Ascending aorta (tissue), 2 donors: ENCODE measurements around the gene EFCAB9. TPM values are rescaled to one million over a fixed set of nuclear protein-coding genes. Genes with fewer than 3 reads are reported as not detected.

Source experiments
- DNase-seq, 2 donors: peaks; one replicate each; pipeline ENCODE4 v3.0.0-alpha.2; 2019; ENCODE audit warnings: low spot score in 2 of 2
- H3K27ac ChIP-seq, 2 donors: fragments of 200-600 bp; sonication (generic); one replicate each; pipeline ENCODE4 v1.5.1; 2016 to 2017; ENCODE audit warnings: mild to moderate bottlenecking in 1 of 2
- H3K27me3 ChIP-seq: fragments of 200-600 bp; sonication (generic); one replicate; pipeline ENCODE4 v1.5.1; 2017
- H3K36me3 ChIP-seq, 2 donors: fragments of 200-600 bp; sonication (generic); one replicate each; pipeline ENCODE4 v1.5.1; 2016
- H3K4me1 ChIP-seq, 2 donors: fragments of 200-600 bp; sonication (generic); one replicate each; pipeline ENCODE4 v1.5.1; 2016 to 2017; ENCODE audit warnings: mild to moderate bottlenecking in 1 of 2
- H3K4me3 ChIP-seq, 2 donors: fragments of 200-600 bp; sonication (generic); one replicate each; pipeline ENCODE4 v1.5.1; 2016 to 2017; ENCODE audit warnings: mild to moderate bottlenecking in 1 of 2
- H3K9me3 ChIP-seq, 2 donors: fragments of 200-600 bp; sonication (generic); one replicate each; pipeline ENCODE4 v1.5.1; 2016
- intact Hi-C: fragments of 100-400 bp; cut with DNase I; formaldehyde crosslinking; loops from one replicate; pipeline ENCODE4 v1.15.1; 2023
- total RNA-seq: library from RNA; depleted of rRNA; stranded (reverse); fragments of >200 nt; gene quantifications from one replicate; pipeline ENCODE4 v1.1.0, GENCODE V29; 2016
- TF ChIP-seq, protein P1 (sequence below), 3 experiments: fragments of 200-600 bp in 2 of 3; fragments of 450-650 bp in 1 of 3; sonication (generic) in 2 of 3; IDR thresholded peaks; one replicate each; pipeline ENCODE4 v1.5.1; 2016 to 2019; ENCODE audit warnings: antibody characterized with exemption in 3 of 3, mild to moderate bottlenecking in 1 of 3, moderate library complexity in 1 of 3

The EFCAB9 gene
- total RNA-seq, 1 donor from 2014 or later: not detected

DNA sequence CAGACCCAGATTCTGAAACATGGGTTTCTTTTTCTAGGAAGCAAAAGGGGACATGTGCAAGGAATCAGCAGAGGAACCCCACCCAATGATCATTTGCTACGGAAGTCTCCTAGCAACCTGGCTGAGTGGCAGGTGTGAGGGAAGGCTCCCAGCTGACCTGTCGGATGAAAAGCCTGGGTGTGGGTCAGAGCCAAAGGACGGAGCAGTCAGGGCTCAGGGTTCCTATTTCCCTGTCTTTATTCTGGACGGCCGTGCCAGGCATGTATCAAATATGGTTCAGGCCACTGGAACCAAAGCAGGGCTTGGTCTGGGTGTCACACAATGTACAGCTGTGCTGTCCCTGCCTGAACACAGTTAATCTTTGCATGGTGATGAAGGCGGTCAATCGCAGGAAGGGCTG is 26.1 kb upstream of the EFCAB9 start:
- Histone ChIP-seq H3K36me3 (no peaks in the 10 kb centered on the region), H3K27me3 (no peaks in the 10 kb centered on the region), H3K27ac (no peak overlapping the region), H3K4me1 (no peaks in the 10 kb centered on the region), H3K4me3 (no peak overlapping the region), H3K9me3 (no peaks in the 10 kb centered on the region)
- TF ChIP-seq, protein P1, sequence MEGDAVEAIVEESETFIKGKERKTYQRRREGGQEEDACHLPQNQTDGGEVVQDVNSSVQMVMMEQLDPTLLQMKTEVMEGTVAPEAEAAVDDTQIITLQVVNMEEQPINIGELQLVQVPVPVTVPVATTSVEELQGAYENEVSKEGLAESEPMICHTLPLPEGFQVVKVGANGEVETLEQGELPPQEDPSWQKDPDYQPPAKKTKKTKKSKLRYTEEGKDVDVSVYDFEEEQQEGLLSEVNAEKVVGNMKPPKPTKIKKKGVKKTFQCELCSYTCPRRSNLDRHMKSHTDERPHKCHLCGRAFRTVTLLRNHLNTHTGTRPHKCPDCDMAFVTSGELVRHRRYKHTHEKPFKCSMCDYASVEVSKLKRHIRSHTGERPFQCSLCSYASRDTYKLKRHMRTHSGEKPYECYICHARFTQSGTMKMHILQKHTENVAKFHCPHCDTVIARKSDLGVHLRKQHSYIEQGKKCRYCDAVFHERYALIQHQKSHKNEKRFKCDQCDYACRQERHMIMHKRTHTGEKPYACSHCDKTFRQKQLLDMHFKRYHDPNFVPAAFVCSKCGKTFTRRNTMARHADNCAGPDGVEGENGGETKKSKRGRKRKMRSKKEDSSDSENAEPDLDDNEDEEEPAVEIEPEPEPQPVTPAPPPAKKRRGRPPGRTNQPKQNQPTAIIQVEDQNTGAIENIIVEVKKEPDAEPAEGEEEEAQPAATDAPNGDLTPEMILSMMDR (IDR thresholded peaks at IDR 0.05): no peak
- DNase-seq: no peak
- intact Hi-C loops: no loop called here

DNA sequence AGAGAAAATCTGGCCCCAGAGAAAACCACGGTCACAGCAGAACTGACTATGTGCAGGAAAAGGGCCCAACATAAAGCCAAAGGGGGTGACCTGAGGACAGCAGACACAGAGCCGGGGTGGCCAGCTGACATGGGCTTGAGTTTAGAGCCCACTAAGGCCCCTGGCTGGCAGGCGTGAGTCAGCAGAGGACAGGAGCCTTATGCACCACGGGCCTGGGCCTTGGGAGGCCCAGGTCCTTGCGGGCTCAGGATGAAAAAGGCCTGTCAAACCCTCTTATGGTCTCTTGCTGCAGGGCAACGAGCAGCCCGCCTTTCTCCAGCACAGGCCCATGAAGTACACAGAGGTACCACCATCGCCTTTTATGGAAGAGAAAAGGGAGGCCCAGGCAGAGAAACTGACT is 25.7 kb upstream of the EFCAB9 start:
- Histone ChIP-seq H3K27me3 (no peaks in the 10 kb centered on the region), H3K36me3 (no peaks in the 10 kb centered on the region), H3K27ac (no peak overlapping the region), H3K4me1 (no peaks in the 10 kb centered on the region), H3K9me3 (no peaks in the 10 kb centered on the region), H3K4me3 (no peak overlapping the region)
- DNase-seq: no peak
- TF ChIP-seq, protein P1 (IDR thresholded peaks at IDR 0.05): no peak
- intact Hi-C loops: no loop called here

DNA sequence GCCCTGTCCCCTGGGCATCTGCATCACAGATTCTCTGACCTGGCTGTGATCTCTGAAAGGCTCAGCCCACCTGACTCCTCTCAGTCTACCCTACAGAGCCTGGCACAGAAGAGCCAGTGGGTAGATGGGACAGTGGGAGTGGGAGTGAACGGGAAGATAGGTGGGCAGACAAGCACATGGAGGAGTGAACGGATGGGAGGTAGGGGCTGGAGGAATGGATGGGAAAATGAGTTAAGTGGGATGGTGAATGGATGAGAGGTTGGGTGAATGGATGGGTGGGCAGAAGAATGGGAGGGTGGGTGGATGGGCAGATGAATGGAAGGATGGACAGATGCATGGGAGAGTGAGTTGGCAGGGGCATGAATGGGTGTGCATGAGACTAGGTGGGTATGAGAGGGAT is 24.8 kb upstream of the EFCAB9 start:
- no peak for DNase-seq
- Histone ChIP-seq H3K27me3 (no peaks in the 10 kb centered on the region), H3K27ac (no peak overlapping the region), H3K4me3 (no peak overlapping the region), H3K36me3 (no peaks in the 10 kb centered on the region), H3K9me3 (no peaks in the 10 kb centered on the region), H3K4me1 (no peaks in the 10 kb centered on the region)
- intact Hi-C loops: no loop called here
- TF ChIP-seq, protein P1 (IDR thresholded peaks at IDR 0.05): no peak

DNA sequence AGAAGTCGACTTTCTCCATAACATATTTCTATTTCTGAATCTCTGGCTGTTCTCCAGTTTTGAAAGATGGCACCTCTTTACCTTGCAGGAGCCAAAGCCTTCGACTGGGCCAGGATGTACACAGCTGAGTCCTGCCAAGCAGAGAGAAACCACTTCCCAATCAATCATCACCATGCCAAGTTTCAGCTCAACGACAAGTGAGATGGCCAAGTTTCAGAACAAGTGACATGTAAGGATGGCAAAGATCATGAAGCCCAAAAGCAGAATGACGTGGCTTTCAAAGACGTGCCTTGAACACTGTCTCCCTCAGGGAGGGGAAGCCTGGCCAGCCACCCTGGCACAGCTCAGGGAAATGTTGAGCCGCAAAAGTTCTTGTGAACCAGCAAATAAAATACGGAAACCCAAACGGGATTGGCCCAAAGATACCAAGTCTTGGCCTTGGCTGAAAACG is 23.7 kb upstream of the EFCAB9 start:
- intact Hi-C loops: no loop called here
- no peak for DNase-seq
- Histone ChIP-seq H3K36me3 (no peaks in the 10 kb centered on the region), H3K4me3 (no peak overlapping the region), H3K4me1 (no peaks in the 10 kb centered on the region), H3K27me3 (no peaks in the 10 kb centered on the region), H3K9me3 (no peaks in the 10 kb centered on the region), H3K27ac (no peak overlapping the region)
- TF ChIP-seq, protein P1 (IDR thresholded peaks at IDR 0.05): no peak

DNA sequence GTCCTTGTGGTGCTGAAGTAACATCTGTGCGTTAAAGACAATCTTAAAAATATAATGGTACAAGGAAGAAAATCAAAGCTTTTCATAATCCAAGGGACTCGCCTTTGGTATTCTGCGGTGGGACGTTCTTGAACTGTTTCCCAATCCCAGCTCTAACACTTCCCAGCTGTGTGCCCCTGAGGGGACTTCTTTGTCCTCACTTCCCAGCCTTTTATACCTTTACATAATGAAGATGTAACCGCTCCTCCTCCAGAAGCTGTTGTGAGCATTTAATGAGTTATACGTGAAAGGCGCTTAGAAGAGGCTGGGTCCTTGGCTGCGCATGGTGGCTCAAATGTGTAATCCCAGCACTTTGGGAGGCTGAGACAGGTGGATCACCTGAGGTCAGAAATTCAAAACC is 22.9 kb upstream of the EFCAB9 start:
- Histone ChIP-seq H3K27me3 (no peaks in the 10 kb centered on the region), H3K9me3 (no peaks in the 10 kb centered on the region), H3K36me3 (no peaks in the 10 kb centered on the region), H3K27ac (no peak overlapping the region), H3K4me3 (no peak overlapping the region), H3K4me1 (no peaks in the 10 kb centered on the region)
- TF ChIP-seq, protein P1 (IDR thresholded peaks at IDR 0.05): no peak
- intact Hi-C loops: no loop called here
- no peak for DNase-seq

DNA sequence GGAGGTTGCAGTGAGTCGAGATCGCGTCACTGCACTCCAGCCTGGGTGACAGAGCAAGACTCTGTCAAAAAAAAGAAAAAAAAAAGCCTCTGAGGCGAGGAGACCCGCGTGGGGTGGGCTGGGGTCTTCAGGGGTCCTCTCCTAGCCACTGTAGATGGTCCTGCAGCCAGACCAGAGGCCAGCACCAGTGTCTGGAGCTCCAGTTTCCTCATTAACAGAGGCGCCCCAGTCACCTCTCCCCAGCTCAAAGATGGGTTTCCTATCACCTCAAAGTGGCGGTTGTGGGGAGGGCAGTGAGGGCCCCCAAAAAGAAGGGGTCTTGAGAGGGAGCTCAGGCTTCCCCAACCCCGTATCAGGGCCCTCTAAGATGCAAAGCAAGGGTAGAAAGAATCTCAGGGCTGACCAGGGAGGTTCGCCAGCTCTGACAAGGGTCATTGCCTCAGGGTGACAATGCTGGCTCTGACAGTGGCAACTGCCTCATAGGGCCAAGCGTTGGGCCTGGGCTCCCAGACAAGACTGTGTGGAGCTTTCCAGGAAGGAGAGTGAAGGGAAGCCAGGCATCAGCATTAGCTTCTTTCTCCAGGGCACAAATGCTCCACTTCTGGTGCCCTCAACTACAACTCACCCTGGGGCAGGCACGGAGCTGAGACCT is 20.9 kb upstream of the EFCAB9 start:
- H3K4me1 ChIP-seq: no peaks in the 10 kb centered on the region
- no peak overlapping the region for H3K27ac ChIP-seq
- DNase-seq: no peak
- intact Hi-C loops: no loop called here
- no peak overlapping the region for H3K4me3 ChIP-seq
- no peaks in the 10 kb centered on the region for H3K27me3 ChIP-seq
- TF ChIP-seq, protein P1 (IDR thresholded peaks at IDR 0.05): no peak
- H3K36me3 ChIP-seq: no peaks in the 10 kb centered on the region
- no peaks in the 10 kb centered on the region for H3K9me3 ChIP-seq
